ENCODE results near the gene SF1. TPM values are rescaled to one million over a fixed set of nuclear protein-coding genes. Genes with fewer than 3 reads are reported as not detected.
A peak's percentile ranks its signal among the peaks of the same experiment; 100 is the strongest.

Gene SF1
- total RNA-seq (2014; rRNA removed; shearing (Covaris generic)) (81.6 and 106 TPM in 2 replicates), polyA plus RNA-seq (2016; fragmentation: Nextera tagmentation; extraction: Ambion mirVana) (59.7 and 62.2 TPM in 2 replicates)

GRCh38 chr11:64778473-64779298 is at the start of gene SF1:
Gene SF1 (minus strand): TSS chr11:64778542. CDS start chr11:64778392, 150 bp downstream.
- WGBS, 2 experiments (ENCODE audit: low coverage in 1 of 2, low lambda C conversion rate in 2 of 2, missing lambda C conversion rate in 2 of 2), result 1% methylated on average over 57 to 68 of the region's 80 CpGs

GRCh38 chr11:64827451-64827839 is 49.1 kb upstream of the SF1 start:
- in situ Hi-C loops (cut with MboI), result no loop called here
- H3K79me2 ChIP-seq (ENCODE audit: insufficient read depth), result no peaks in the 10 kb centered on the region
- H3F3A ChIP-seq (ENCODE audit: insufficient read depth), result no peaks in the 10 kb centered on the region
- no peak overlapping the region for H3K4me2 ChIP-seq (ENCODE audit: unreplicated experiment)
- no peaks in the 10 kb centered on the region for H3K36me3 ChIP-seq (ENCODE audit: low read depth)
- no peak overlapping the region for H3K9ac ChIP-seq
- H3K4me1 ChIP-seq (ENCODE audit: insufficient read depth), result no peaks in the 10 kb centered on the region
- no peaks in the 10 kb centered on the region for H4K20me1 ChIP-seq (ENCODE audit: insufficient read depth)
- no peaks in the 10 kb centered on the region for H3K9me3 ChIP-seq (ENCODE audit: low read depth)
- DNase-seq, result no peak
- no peak for TF ChIP-seq EZH2 (IDR thresholded peaks at IDR 0.05; ENCODE audit: insufficient read depth, poor library complexity, severe bottlenecking)
- no peak for TF ChIP-seq EZH2phosphoT487 (IDR thresholded peaks at IDR 0.05; ENCODE audit: insufficient read depth, low read depth)
- no peak overlapping the region for H3K27ac ChIP-seq
- H3K4me3 ChIP-seq, result no peak overlapping the region
- WGBS, 2 experiments (ENCODE audit: low coverage in 1 of 2, low lambda C conversion rate in 2 of 2, missing lambda C conversion rate in 2 of 2), result 86 to 87% methylated on average over 22 of the region's 22 CpGs
- no peak overlapping the region for H2AFZ ChIP-seq
- H3K27me3 ChIP-seq (replicated peaks; ENCODE audit: insufficient read depth), result no peaks in the 10 kb centered on the region; the same call in 1 of the 2 replicates
- H3K9me2 ChIP-seq (ENCODE audit: insufficient read depth), result no peaks in the 10 kb centered on the region

More at GRCh38 chr11:64778473-64779298, at the start of gene SF1:
- peak; percentile 100 for DNase-seq
- Histone ChIP-seq H3K9ac (peak within 1 kb of the TSS; percentile 99), H3K4me3 (peak within 1 kb of the TSS; percentile 94), H3K9me3 (ENCODE audit: low read depth) (no peaks in the 10 kb centered on the region), H3K36me3 (ENCODE audit: low read depth) (peaks cover 27% of the 10 kb centered on the region), H3K9me2 (ENCODE audit: insufficient read depth) (no peaks in the 10 kb centered on the region), H3K79me2 (ENCODE audit: insufficient read depth) (peaks cover 39% of the 10 kb centered on the region), H2AFZ (peak within 1 kb of the TSS; percentile 93), H3K27ac (peak within 1 kb of the TSS; percentile 97), H3K27me3 (replicated peaks; ENCODE audit: insufficient read depth) (no peaks in the 10 kb centered on the region), H4K20me1 (ENCODE audit: insufficient read depth) (peaks cover 29% of the 10 kb centered on the region; the same call in 1 of the 2 replicates), H3K4me1 (ENCODE audit: insufficient read depth) (peaks cover 18% of the 10 kb centered on the region), H3F3A (ENCODE audit: insufficient read depth) (peaks cover 38% of the 10 kb centered on the region), H3K4me2 (ENCODE audit: unreplicated experiment) (peak within 1 kb of the TSS; percentile 98)
- TF ChIP-seq EZH2phosphoT487 (IDR thresholded peaks at IDR 0.05; ENCODE audit: insufficient read depth, low read depth), result no peak
- in situ Hi-C loops (cut with MboI), result no loop called here

- Histone ChIP-seq H3F3A (ENCODE audit: insufficient read depth) (no peaks in the 10 kb centered on the region), H3K4me1 (ENCODE audit: insufficient read depth) (no peaks in the 10 kb centered on the region), H3K9me3 (ENCODE audit: low read depth) (no peaks in the 10 kb centered on the region), H3K36me3 (ENCODE audit: low read depth) (no peaks in the 10 kb centered on the region), H3K4me3 (no peak overlapping the region), H3K9ac (no peak overlapping the region), H2AFZ (no peak overlapping the region), H4K20me1 (ENCODE audit: insufficient read depth) (no peaks in the 10 kb centered on the region), H3K27ac (no peak overlapping the region), H3K9me2 (ENCODE audit: insufficient read depth) (no peaks in the 10 kb centered on the region), H3K27me3 (replicated peaks; ENCODE audit: insufficient read depth) (no peaks in the 10 kb centered on the region; the same call in 1 of the 2 replicates), H3K79me2 (ENCODE audit: insufficient read depth) (no peaks in the 10 kb centered on the region), H3K4me2 (ENCODE audit: unreplicated experiment) (no peak overlapping the region)
- no peak for DNase-seq
- TF ChIP-seq EZH2phosphoT487 (IDR thresholded peaks at IDR 0.05; ENCODE audit: insufficient read depth, low read depth) (no peak), EZH2 (IDR thresholded peaks at IDR 0.05; ENCODE audit: insufficient read depth, poor library complexity, severe bottlenecking) (no peak)
- 86 to 87% methylated on average over 41 to 52 of the region's 52 CpGs for whole genome bisulfite sequencing, 2 experiments (ENCODE audit: low coverage in 1 of 2, low lambda C conversion rate in 2 of 2, missing lambda C conversion rate in 2 of 2)
- in situ Hi-C loops (cut with MboI), result no loop called here
These were observed 48.5 kb upstream of the SF1 start for GRCh38 chr11:64826578-64827450.

- H3K27ac ChIP-seq, result no peak overlapping the region
- in situ Hi-C loops (cut with MboI), result no loop called here
- DNase-seq, result no peak
These were observed 47.7 kb upstream of the SF1 start for GRCh38 chr11:64826062-64826461.

More at GRCh38 chr11:64826062-64826461, 47.7 kb upstream of the SF1 start:
- Histone ChIP-seq H4K20me1 (ENCODE audit: insufficient read depth) (no peaks in the 10 kb centered on the region), H3K27me3 (replicated peaks; ENCODE audit: insufficient read depth) (no peaks in the 10 kb centered on the region; the same call in 1 of the 2 replicates), H3K36me3 (ENCODE audit: low read depth) (no peaks in the 10 kb centered on the region), H3K4me2 (ENCODE audit: unreplicated experiment) (no peak overlapping the region), H3K4me3 (no peak overlapping the region), H3K9me2 (ENCODE audit: insufficient read depth) (no peaks in the 10 kb centered on the region), H3K4me1 (ENCODE audit: insufficient read depth) (no peaks in the 10 kb centered on the region), H3K79me2 (ENCODE audit: insufficient read depth) (no peaks in the 10 kb centered on the region), H3K9me3 (ENCODE audit: low read depth) (no peaks in the 10 kb centered on the region), H3F3A (ENCODE audit: insufficient read depth) (no peaks in the 10 kb centered on the region), H3K9ac (no peak overlapping the region), H2AFZ (no peak overlapping the region)
- TF ChIP-seq EZH2 (IDR thresholded peaks at IDR 0.05; ENCODE audit: insufficient read depth, poor library complexity, severe bottlenecking) (no peak), EZH2phosphoT487 (IDR thresholded peaks at IDR 0.05; ENCODE audit: insufficient read depth, low read depth) (no peak)
- 86 to 90% methylated on average over 7 of the region's 7 CpGs for WGBS, 2 experiments (ENCODE audit: low coverage in 1 of 2, low lambda C conversion rate in 2 of 2, missing lambda C conversion rate in 2 of 2)
